ENCODE measurements around the gene RHBDF2. TPM values are rescaled to one million over a fixed set of nuclear protein-coding genes. Genes with fewer than 3 reads are reported as not detected.
A peak's percentile ranks its signal among the peaks of the same experiment; 100 is the strongest.

Gene RHBDF2
- total RNA-seq, 1 donor from 2014 or later, result 30.7 TPM

DNA sequence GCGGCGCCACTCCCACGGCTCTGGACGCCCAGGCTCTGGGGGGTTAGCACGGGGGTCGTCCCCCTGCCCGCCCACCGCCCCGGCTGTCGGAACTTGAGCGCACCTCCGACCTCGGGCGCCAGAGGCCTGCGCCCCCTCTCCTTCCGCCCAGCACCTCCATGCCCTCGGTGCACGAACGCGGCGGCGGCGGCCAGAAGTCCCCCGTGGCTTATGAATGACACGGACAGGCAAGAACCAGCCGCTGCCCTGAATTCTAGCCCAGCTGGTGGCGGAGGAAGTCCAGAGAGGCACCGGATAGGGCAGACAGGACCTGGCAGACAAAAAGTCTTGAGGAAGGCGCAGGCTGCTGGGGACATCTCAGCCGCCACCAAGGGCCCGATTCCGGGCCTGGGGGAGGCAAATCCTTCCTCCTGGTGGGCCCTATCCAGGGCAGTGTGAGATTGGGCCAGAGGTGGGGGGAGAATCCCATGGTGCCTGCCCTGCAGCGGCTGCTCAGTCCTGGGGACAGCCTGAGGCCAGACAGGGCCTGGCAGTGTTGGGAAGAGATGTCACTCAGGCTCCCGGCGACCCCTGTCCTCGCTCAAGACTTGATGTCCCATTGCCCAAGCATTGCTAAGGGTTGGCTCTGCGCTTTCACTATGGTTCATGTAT, 37.2 kb upstream of the RHBDF2 start:
- Histone ChIP-seq H3K27me3 (ENCODE audit: insufficient read depth, low read length) (peaks cover 15% of the 10 kb centered on the region), H3K4me2 (ENCODE audit: low read length) (peak overlapping the region; percentile 80), H3K79me2 (ENCODE audit: insufficient read depth, low read length) (no peaks in the 10 kb centered on the region), H3K4me1 (ENCODE audit: insufficient read depth, low read length) (peaks cover 14% of the 10 kb centered on the region), H4K20me1 (ENCODE audit: insufficient read depth, low read length) (peaks cover 6% of the 10 kb centered on the region), H3K9me3 (ENCODE audit: insufficient read depth, low read depth, low read length) (no peaks in the 10 kb centered on the region), H3K4me3 (ENCODE audit: insufficient read depth, low read depth, low read length) (peak overlapping the region; percentile 23), H3K9ac (ENCODE audit: low read length) (no peak overlapping the region), H3K27ac (ENCODE audit: low read depth, low read length) (no peak overlapping the region), H2AFZ (ENCODE audit: low read depth, low read length) (no peak overlapping the region), H3K36me3 (ENCODE audit: insufficient read depth, low read length) (no peaks in the 10 kb centered on the region)
- Mint-ChIP-seq H3K36me3 (ENCODE audit: low read depth, unreplicated experiment) (no peaks in the 10 kb centered on the region), H3K27me3 (ENCODE audit: low read depth, unreplicated experiment) (peaks cover 12% of the 10 kb centered on the region), H3K4me3 (ENCODE audit: unreplicated experiment) (peak overlapping the region; percentile 77), H3K9me3 (ENCODE audit: unreplicated experiment) (no peaks in the 10 kb centered on the region), H3K4me1 (ENCODE audit: low read depth, unreplicated experiment) (peaks cover 17% of the 10 kb centered on the region), H3K27ac (ENCODE audit: unreplicated experiment) (no peak overlapping the region)
- FAIRE-seq, result no peak
- DNase-seq (ENCODE audit: low read depth), result no peak
- TF ChIP-seq CTCF (IDR thresholded peaks at IDR 0.05; ENCODE audit: insufficient read depth, low read depth, low read length), result no peak
- peak; percentile 57 for TF ChIP-seq EZH2 (IDR thresholded peaks at IDR 0.05; ENCODE audit: insufficient read depth, low read length)

GRCh38 chr17:76537578-76538280, 36.5 kb upstream of the RHBDF2 start, which contains the start of gene CYGB:
CYGB (minus strand) TSS chr17:76537709; CDS start chr17:76537542, 167 bp downstream.
- H3K9ac ChIP-seq (ENCODE audit: low read length), result no peak within 1 kb of the TSS
- peak within 1 kb of the TSS; percentile 23 for H3K4me3 ChIP-seq (ENCODE audit: insufficient read depth, low read depth, low read length)
- no peak within 1 kb of the TSS for H3K27ac ChIP-seq (ENCODE audit: low read depth, low read length)
- peak within 1 kb of the TSS; percentile 77 for H3K4me3 Mint-ChIP-seq (ENCODE audit: unreplicated experiment)
- H3K9me3 ChIP-seq (ENCODE audit: insufficient read depth, low read depth, low read length), result no peaks in the 10 kb centered on the region
- FAIRE-seq (no peak), DNase-seq (ENCODE audit: low read depth) (no peak)
- peaks cover 14% of the 10 kb centered on the region for H3K4me1 ChIP-seq (ENCODE audit: insufficient read depth, low read length)
- peaks cover 12% of the 10 kb centered on the region for H3K27me3 Mint-ChIP-seq (ENCODE audit: low read depth, unreplicated experiment)
- peak within 1 kb of the TSS; percentile 80 for H3K4me2 ChIP-seq (ENCODE audit: low read length)
- H3K27ac Mint-ChIP-seq (ENCODE audit: unreplicated experiment), result no peak within 1 kb of the TSS
- peak; percentile 72 for TF ChIP-seq EZH2 (IDR thresholded peaks at IDR 0.05; ENCODE audit: insufficient read depth, low read length)
- TF ChIP-seq CTCF (IDR thresholded peaks at IDR 0.05; ENCODE audit: insufficient read depth, low read depth, low read length), result no peak
- H4K20me1 ChIP-seq (ENCODE audit: insufficient read depth, low read length), result peaks cover 6% of the 10 kb centered on the region
- H3K36me3 Mint-ChIP-seq (ENCODE audit: low read depth, unreplicated experiment), result no peaks in the 10 kb centered on the region
- H3K9me3 Mint-ChIP-seq (ENCODE audit: unreplicated experiment), result no peaks in the 10 kb centered on the region
- H3K27me3 ChIP-seq (ENCODE audit: insufficient read depth, low read length), result peaks cover 13% of the 10 kb centered on the region
- H2AFZ ChIP-seq (ENCODE audit: low read depth, low read length), result peak within 1 kb of the TSS; percentile 41
- H3K4me1 Mint-ChIP-seq (ENCODE audit: low read depth, unreplicated experiment), result peaks cover 17% of the 10 kb centered on the region
- no peaks in the 10 kb centered on the region for H3K36me3 ChIP-seq (ENCODE audit: insufficient read depth, low read length)
- H3K79me2 ChIP-seq (ENCODE audit: insufficient read depth, low read length), result no peaks in the 10 kb centered on the region

- no peak overlapping the region for H3K27ac ChIP-seq (ENCODE audit: low read depth, low read length)
- peaks cover 18% of the 10 kb centered on the region for H3K4me1 Mint-ChIP-seq (ENCODE audit: low read depth, unreplicated experiment)
- H3K79me2 ChIP-seq (ENCODE audit: insufficient read depth, low read length), result no peaks in the 10 kb centered on the region
- no peaks in the 10 kb centered on the region for H3K36me3 Mint-ChIP-seq (ENCODE audit: low read depth, unreplicated experiment)
- FAIRE-seq (no peak), DNase-seq (ENCODE audit: low read depth) (no peak)
- H3K4me2 ChIP-seq (ENCODE audit: low read length), result peak overlapping the region; percentile 80
- no peak overlapping the region for H3K4me3 ChIP-seq (ENCODE audit: insufficient read depth, low read depth, low read length)
- no peaks in the 10 kb centered on the region for H3K9me3 Mint-ChIP-seq (ENCODE audit: unreplicated experiment)
- peaks cover 8% of the 10 kb centered on the region for H3K27me3 Mint-ChIP-seq (ENCODE audit: low read depth, unreplicated experiment)
- H3K4me1 ChIP-seq (ENCODE audit: insufficient read depth, low read length), result peaks cover 14% of the 10 kb centered on the region
- peak overlapping the region; percentile 77 for H3K4me3 Mint-ChIP-seq (ENCODE audit: unreplicated experiment)
- H3K36me3 ChIP-seq (ENCODE audit: insufficient read depth, low read length), result no peaks in the 10 kb centered on the region
- no peak overlapping the region for H3K9ac ChIP-seq (ENCODE audit: low read length)
- H3K9me3 ChIP-seq (ENCODE audit: insufficient read depth, low read depth, low read length), result no peaks in the 10 kb centered on the region
- H3K27ac Mint-ChIP-seq (ENCODE audit: unreplicated experiment), result no peak overlapping the region
- peaks cover 13% of the 10 kb centered on the region for H3K27me3 ChIP-seq (ENCODE audit: insufficient read depth, low read length)
- peaks cover 6% of the 10 kb centered on the region for H4K20me1 ChIP-seq (ENCODE audit: insufficient read depth, low read length)
- peak overlapping the region; percentile 41 for H2AFZ ChIP-seq (ENCODE audit: low read depth, low read length)
- TF ChIP-seq CTCF (IDR thresholded peaks at IDR 0.05; ENCODE audit: insufficient read depth, low read depth, low read length) (no peak), EZH2 (IDR thresholded peaks at IDR 0.05; ENCODE audit: insufficient read depth, low read length) (no peak)
Observed at GRCh38 chr17:76537288-76537577, 36.0 kb upstream of the RHBDF2 start.
